GM23338 (cell line): ENCODE measurements around the gene MEOX2. TPM values are rescaled to one million over a fixed set of nuclear protein-coding genes. Genes with fewer than 3 reads are reported as not detected.

Source experiments
- ATAC-seq: fragments of 200-7000 bp; cut with Tn5 transposase; 3 replicates; pipeline ENCODE4 v1.9.1; 2020
- DNase-seq: peaks from one replicate; pipeline ENCODE4 v3.0.0-alpha.2; 2015; ENCODE audit warnings: low spot score
- H2AFZ ChIP-seq: fragments of 200-600 bp; sonication (generic); 2 replicates; pipeline ENCODE4 v1.8.0; 2016; ENCODE audit warnings: antibody characterized with exemption, mild to moderate bottlenecking, moderate library complexity
- H3F3A ChIP-seq: fragments of 200-600 bp; sonication (generic); replicated peaks from 2 replicates; pipeline ENCODE4 v1.8.0; 2017; ENCODE audit warnings: antibody characterized with exemption, mixed run types, low read depth
- H3K27ac ChIP-seq: fragments of 200-600 bp; sonication (generic); 2 replicates; pipeline ENCODE4 v1.6.1; 2016; ENCODE audit warnings: low read depth
- H3K27me3 ChIP-seq: fragments of 200-600 bp; sonication (generic); 2 replicates; pipeline ENCODE4 v1.8.0; 2016; ENCODE audit warnings: mild to moderate bottlenecking, mixed run types, moderate library complexity; ENCODE audit not compliant: insufficient read depth
- H3K36me3 ChIP-seq: fragments of 200-600 bp; sonication (generic); 2 replicates; pipeline ENCODE4 v1.8.0; 2016; ENCODE audit warnings: mild to moderate bottlenecking; ENCODE audit not compliant: insufficient read depth
- H3K4me1 ChIP-seq: fragments of 200-600 bp; sonication (generic); 2 replicates; pipeline ENCODE4 v1.8.0; 2016; ENCODE audit warnings: mild to moderate bottlenecking, moderate library complexity; ENCODE audit not compliant: insufficient read depth
- H3K4me2 ChIP-seq: fragments of 200-600 bp; sonication (generic); 2 replicates; pipeline ENCODE4 v1.7.1; 2017; ENCODE audit warnings: mixed run types
- H3K4me3 ChIP-seq: fragments of 200-600 bp; sonication (generic); 2 replicates; pipeline ENCODE4 v1.6.1; 2016; ENCODE audit warnings: mixed run types
- H3K79me2 ChIP-seq: fragments of 200-600 bp; sonication (generic); replicated peaks from 2 replicates; pipeline ENCODE4 v1.8.0; 2017; ENCODE audit warnings: mild to moderate bottlenecking; ENCODE audit not compliant: insufficient read depth
- H3K9me2 ChIP-seq: fragments of 200-600 bp; sonication (generic); 2 replicates; pipeline ENCODE4 v1.8.0; 2017; ENCODE audit not compliant: insufficient read depth
- H4K20me1 ChIP-seq: fragments of 200-600 bp; sonication (generic); replicated peaks from 2 replicates; pipeline ENCODE4 v1.8.0; 2017; ENCODE audit warnings: mild to moderate bottlenecking; ENCODE audit not compliant: insufficient read depth
- H3K27ac Mint-ChIP-seq: 2 replicates; pipeline ENCODE4 v1.8.0; 2020; ENCODE audit warnings: inconsistent platforms, mild to moderate bottlenecking, moderate library complexity, mixed read lengths
- H3K27me3 Mint-ChIP-seq: 3 replicates; pipeline ENCODE4 v1.8.0; 2022; ENCODE audit warnings: low read depth, mild to moderate bottlenecking, moderate library complexity, mixed read lengths, inconsistent platforms; ENCODE audit not compliant: insufficient read depth, poor library complexity
- H3K36me3 Mint-ChIP-seq: 3 replicates; pipeline ENCODE4 v1.8.0; 2021; ENCODE audit warnings: low read depth, mild to moderate bottlenecking, inconsistent platforms, moderate library complexity, mixed read lengths
- H3K4me1 Mint-ChIP-seq: 3 replicates; pipeline ENCODE4 v1.8.0; 2020; ENCODE audit warnings: mild to moderate bottlenecking, inconsistent platforms, mixed read lengths
- H3K4me3 Mint-ChIP-seq: 3 replicates; pipeline ENCODE4 v1.8.0; 2021; ENCODE audit warnings: moderate library complexity, mild to moderate bottlenecking, inconsistent platforms, mixed read lengths
- H3K9me3 Mint-ChIP-seq: 3 replicates; pipeline ENCODE4 v1.8.0; 2020; ENCODE audit warnings: moderate library complexity, mild to moderate bottlenecking, inconsistent platforms, mixed read lengths
- CREB1 ChIP-seq: fragments of 250-450 bp; sonication (Bioruptor Pico); IDR thresholded peaks from 2 replicates; pipeline ENCODE4 v1.5.0; 2020; ENCODE audit warnings: low read depth, mild to moderate bottlenecking, moderate library complexity
- EZH2 ChIP-seq: fragments of 200-600 bp; sonication (generic); IDR thresholded peaks from one replicate; pipeline ENCODE4 v1.8.0; 2017; ENCODE audit warnings: antibody characterized with exemption, mild to moderate bottlenecking, low read depth; ENCODE audit not compliant: unreplicated experiment
- EZH2phosphoT487 ChIP-seq: fragments of 200-600 bp; sonication (generic); IDR thresholded peaks from one replicate; pipeline ENCODE4 v1.8.1; 2018; ENCODE audit warnings: antibody characterized with exemption; ENCODE audit not compliant: unreplicated experiment
- JUNB ChIP-seq: IDR thresholded peaks from one replicate; pipeline ENCODE4 v1.6.1; 2016; ENCODE audit warnings: antibody characterized with exemption; ENCODE audit not compliant: unreplicated experiment
- NANOG ChIP-seq: IDR thresholded peaks from 2 replicates; pipeline ENCODE4 v1.6.1; 2016; ENCODE audit warnings: antibody characterized with exemption, borderline replicate concordance
- POLR2AphosphoS5 ChIP-seq: IDR thresholded peaks from 2 replicates; pipeline ENCODE4 v1.6.1; 2016; ENCODE audit warnings: antibody characterized with exemption, low read depth
- STAT1 ChIP-seq: IDR thresholded peaks from one replicate; pipeline ENCODE4 v1.6.1; 2016; ENCODE audit warnings: antibody characterized with exemption; ENCODE audit not compliant: unreplicated experiment
- ZNF114 ChIP-seq: fragments of 250-450 bp; sonication (Bioruptor Pico); IDR thresholded peaks from 2 replicates; pipeline ENCODE4 v1.5.0; 2020; ENCODE audit warnings: mild to moderate bottlenecking, moderate library complexity
- ZNF331 ChIP-seq: fragments of 250-450 bp; sonication (Bioruptor Pico); IDR thresholded peaks from 2 replicates; pipeline ENCODE4 v1.5.0; 2020; ENCODE audit warnings: low read depth, mild to moderate bottlenecking, moderate library complexity
- polyA plus RNA-seq: library from polyadenylated mRNA; unstranded; fragments of >200 nt; fragmentation: Nextera tagmentation; extraction: Ambion mirVana; gene quantifications from 2 replicates; pipeline ENCODE4 v1.2.1, GENCODE V29; 2016
- total RNA-seq: library from RNA; depleted of rRNA; stranded (reverse); fragments of >200 nt; shearing (Covaris generic); gene quantifications from 2 replicates; pipeline ENCODE4 v1.2.3, GENCODE V29; 2014
- TF ChIP-seq, protein P1 (sequence below), 2 experiments: fragments of 200-600 bp in 1 of 2; sonication (generic) in 1 of 2; conservative IDR thresholded peaks; 2 replicates each; pipeline versions ENCODE4 v1.5.1 to v1.6.1; 2016 to 2017; ENCODE audit warnings: antibody characterized with exemption in 2 of 2, low read depth in 2 of 2, mild to moderate bottlenecking in 2 of 2, moderate library complexity in 1 of 2
- TF ChIP-seq, protein P2 (sequence below): IDR thresholded peaks from one replicate; pipeline ENCODE4 v1.6.1; 2018; ENCODE audit warnings: antibody characterized with exemption; ENCODE audit not compliant: unreplicated experiment
- TF ChIP-seq, protein P3 (sequence below): IDR thresholded peaks from 2 replicates; pipeline ENCODE4 v1.6.1; 2016; ENCODE audit warnings: antibody characterized with exemption
- TF ChIP-seq, protein P4 (sequence below): fragments of 250-450 bp; sonication (Bioruptor Pico); IDR thresholded peaks from 2 replicates; pipeline ENCODE4 v1.5.0; 2020; ENCODE audit warnings: mild to moderate bottlenecking, moderate library complexity

Gene MEOX2
- total and polyA plus RNA-seq, 2 experiments from 2014 or later: 0.50 to 1.2 TPM

DNA sequence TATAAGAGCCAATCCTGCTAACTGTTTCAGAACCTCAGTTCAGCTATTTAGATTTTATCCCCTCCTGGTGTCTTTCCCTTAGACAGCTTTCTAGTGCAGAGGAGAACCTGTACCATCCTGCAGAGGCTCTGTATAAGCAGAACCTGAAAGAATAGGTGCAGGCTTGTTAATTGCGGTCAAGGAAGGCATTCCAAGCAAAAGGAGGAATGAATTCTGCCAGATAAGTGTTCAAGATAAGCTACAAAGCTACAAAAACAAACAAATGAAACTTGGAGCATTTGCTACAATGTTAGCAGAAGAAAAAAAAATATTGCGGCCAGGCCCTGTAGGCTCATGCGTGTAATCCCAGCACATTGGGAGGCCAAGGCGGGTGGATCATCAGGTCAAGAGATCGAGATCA, 92.0 kb downstream of the MEOX2 start:
- no peaks in the 10 kb centered on the region for H3K79me2 ChIP-seq
- H3K4me3 ChIP-seq: no peak overlapping the region
- no peaks in the 10 kb centered on the region for H3K9me2 ChIP-seq
- Mint-ChIP-seq H3K4me1 (no peaks in the 10 kb centered on the region), H3K36me3 (peaks cover 6% of the 10 kb centered on the region; the same call in 1 of the 3 replicates), H3K4me3 (no peak overlapping the region), H3K27me3 (peaks cover 2% of the 10 kb centered on the region), H3K27ac (no peak overlapping the region), H3K9me3 (peaks cover 4% of the 10 kb centered on the region; the same call in 2 of the 3 replicates)
- H3K4me1 ChIP-seq: no peaks in the 10 kb centered on the region
- H2AFZ ChIP-seq: no peak overlapping the region
- H3K36me3 ChIP-seq: no peaks in the 10 kb centered on the region
- DNase-seq (no peak), ATAC-seq (no peak)
- H3K27ac ChIP-seq: no peak overlapping the region
- no peak overlapping the region for H3K4me2 ChIP-seq
- H3K27me3 ChIP-seq: no peaks in the 10 kb centered on the region
- H3F3A ChIP-seq: no peaks in the 10 kb centered on the region
- TF ChIP-seq NANOG (no peak), POLR2AphosphoS5 (no peak), CREB1 (CRISPR knock-in tag) (no peak), EZH2 (no peak), ZNF114 (CRISPR knock-in tag) (no peak), STAT1 (no peak), ZNF331 (no peak), EZH2phosphoT487 (no peak), JUNB (no peak)
- TF ChIP-seq, protein P1, sequence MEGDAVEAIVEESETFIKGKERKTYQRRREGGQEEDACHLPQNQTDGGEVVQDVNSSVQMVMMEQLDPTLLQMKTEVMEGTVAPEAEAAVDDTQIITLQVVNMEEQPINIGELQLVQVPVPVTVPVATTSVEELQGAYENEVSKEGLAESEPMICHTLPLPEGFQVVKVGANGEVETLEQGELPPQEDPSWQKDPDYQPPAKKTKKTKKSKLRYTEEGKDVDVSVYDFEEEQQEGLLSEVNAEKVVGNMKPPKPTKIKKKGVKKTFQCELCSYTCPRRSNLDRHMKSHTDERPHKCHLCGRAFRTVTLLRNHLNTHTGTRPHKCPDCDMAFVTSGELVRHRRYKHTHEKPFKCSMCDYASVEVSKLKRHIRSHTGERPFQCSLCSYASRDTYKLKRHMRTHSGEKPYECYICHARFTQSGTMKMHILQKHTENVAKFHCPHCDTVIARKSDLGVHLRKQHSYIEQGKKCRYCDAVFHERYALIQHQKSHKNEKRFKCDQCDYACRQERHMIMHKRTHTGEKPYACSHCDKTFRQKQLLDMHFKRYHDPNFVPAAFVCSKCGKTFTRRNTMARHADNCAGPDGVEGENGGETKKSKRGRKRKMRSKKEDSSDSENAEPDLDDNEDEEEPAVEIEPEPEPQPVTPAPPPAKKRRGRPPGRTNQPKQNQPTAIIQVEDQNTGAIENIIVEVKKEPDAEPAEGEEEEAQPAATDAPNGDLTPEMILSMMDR (conservative IDR thresholded peaks at IDR 0.05; ENCODE audit: low read depth in 2 of 2): no peak
- TF ChIP-seq, protein P2, sequence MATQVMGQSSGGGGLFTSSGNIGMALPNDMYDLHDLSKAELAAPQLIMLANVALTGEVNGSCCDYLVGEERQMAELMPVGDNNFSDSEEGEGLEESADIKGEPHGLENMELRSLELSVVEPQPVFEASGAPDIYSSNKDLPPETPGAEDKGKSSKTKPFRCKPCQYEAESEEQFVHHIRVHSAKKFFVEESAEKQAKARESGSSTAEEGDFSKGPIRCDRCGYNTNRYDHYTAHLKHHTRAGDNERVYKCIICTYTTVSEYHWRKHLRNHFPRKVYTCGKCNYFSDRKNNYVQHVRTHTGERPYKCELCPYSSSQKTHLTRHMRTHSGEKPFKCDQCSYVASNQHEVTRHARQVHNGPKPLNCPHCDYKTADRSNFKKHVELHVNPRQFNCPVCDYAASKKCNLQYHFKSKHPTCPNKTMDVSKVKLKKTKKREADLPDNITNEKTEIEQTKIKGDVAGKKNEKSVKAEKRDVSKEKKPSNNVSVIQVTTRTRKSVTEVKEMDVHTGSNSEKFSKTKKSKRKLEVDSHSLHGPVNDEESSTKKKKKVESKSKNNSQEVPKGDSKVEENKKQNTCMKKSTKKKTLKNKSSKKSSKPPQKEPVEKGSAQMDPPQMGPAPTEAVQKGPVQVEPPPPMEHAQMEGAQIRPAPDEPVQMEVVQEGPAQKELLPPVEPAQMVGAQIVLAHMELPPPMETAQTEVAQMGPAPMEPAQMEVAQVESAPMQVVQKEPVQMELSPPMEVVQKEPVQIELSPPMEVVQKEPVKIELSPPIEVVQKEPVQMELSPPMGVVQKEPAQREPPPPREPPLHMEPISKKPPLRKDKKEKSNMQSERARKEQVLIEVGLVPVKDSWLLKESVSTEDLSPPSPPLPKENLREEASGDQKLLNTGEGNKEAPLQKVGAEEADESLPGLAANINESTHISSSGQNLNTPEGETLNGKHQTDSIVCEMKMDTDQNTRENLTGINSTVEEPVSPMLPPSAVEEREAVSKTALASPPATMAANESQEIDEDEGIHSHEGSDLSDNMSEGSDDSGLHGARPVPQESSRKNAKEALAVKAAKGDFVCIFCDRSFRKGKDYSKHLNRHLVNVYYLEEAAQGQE: no peak
- TF ChIP-seq, protein P3, sequence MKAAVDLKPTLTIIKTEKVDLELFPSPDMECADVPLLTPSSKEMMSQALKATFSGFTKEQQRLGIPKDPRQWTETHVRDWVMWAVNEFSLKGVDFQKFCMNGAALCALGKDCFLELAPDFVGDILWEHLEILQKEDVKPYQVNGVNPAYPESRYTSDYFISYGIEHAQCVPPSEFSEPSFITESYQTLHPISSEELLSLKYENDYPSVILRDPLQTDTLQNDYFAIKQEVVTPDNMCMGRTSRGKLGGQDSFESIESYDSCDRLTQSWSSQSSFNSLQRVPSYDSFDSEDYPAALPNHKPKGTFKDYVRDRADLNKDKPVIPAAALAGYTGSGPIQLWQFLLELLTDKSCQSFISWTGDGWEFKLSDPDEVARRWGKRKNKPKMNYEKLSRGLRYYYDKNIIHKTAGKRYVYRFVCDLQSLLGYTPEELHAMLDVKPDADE: no peak
- TF ChIP-seq, protein P4, sequence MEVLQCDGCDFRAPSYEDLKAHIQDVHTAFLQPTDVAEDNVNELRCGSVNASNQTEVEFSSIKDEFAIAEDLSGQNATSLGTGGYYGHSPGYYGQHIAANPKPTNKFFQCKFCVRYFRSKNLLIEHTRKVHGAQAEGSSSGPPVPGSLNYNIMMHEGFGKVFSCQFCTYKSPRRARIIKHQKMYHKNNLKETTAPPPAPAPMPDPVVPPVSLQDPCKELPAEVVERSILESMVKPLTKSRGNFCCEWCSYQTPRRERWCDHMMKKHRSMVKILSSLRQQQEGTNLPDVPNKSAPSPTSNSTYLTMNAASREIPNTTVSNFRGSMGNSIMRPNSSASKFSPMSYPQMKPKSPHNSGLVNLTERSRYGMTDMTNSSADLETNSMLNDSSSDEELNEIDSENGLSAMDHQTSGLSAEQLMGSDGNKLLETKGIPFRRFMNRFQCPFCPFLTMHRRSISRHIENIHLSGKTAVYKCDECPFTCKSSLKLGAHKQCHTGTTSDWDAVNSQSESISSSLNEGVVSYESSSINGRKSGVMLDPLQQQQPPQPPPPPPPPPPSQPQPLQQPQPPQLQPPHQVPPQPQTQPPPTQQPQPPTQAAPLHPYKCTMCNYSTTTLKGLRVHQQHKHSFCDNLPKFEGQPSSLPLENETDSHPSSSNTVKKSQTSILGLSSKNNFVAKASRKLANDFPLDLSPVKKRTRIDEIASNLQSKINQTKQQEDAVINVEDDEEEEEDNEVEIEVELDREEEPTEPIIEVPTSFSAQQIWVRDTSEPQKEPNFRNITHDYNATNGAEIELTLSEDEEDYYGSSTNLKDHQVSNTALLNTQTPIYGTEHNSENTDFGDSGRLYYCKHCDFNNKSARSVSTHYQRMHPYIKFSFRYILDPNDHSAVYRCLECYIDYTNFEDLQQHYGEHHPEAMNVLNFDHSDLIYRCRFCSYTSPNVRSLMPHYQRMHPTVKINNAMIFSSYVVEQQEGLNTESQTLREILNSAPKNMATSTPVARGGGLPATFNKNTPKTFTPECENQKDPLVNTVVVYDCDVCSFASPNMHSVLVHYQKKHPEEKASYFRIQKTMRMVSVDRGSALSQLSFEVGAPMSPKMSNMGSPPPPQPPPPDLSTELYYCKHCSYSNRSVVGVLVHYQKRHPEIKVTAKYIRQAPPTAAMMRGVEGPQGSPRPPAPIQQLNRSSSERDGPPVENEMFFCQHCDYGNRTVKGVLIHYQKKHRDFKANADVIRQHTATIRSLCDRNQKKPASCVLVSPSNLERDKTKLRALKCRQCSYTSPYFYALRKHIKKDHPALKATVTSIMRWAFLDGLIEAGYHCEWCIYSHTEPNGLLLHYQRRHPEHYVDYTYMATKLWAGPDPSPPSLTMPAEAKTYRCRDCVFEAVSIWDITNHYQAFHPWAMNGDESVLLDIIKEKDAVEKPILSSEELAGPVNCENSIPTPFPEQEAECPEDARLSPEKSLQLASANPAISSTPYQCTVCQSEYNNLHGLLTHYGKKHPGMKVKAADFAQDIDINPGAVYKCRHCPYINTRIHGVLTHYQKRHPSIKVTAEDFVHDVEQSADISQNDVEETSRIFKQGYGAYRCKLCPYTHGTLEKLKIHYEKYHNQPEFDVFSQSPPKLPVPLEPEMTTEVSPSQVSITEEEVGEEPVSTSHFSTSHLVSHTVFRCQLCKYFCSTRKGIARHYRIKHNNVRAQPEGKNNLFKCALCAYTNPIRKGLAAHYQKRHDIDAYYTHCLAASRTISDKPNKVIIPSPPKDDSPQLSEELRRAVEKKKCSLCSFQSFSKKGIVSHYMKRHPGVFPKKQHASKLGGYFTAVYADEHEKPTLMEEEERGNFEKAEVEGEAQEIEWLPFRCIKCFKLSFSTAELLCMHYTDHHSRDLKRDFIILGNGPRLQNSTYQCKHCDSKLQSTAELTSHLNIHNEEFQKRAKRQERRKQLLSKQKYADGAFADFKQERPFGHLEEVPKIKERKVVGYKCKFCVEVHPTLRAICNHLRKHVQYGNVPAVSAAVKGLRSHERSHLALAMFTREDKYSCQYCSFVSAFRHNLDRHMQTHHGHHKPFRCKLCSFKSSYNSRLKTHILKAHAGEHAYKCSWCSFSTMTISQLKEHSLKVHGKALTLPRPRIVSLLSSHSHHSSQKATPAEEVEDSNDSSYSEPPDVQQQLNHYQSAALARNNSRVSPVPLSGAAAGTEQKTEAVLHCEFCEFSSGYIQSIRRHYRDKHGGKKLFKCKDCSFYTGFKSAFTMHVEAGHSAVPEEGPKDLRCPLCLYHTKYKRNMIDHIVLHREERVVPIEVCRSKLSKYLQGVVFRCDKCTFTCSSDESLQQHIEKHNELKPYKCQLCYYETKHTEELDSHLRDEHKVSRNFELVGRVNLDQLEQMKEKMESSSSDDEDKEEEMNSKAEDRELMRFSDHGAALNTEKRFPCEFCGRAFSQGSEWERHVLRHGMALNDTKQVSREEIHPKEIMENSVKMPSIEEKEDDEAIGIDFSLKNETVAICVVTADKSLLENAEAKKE: no peak
- no peaks in the 10 kb centered on the region for H4K20me1 ChIP-seq
